HCT116 (cell line): Measurements from ENCODE around the gene IFRD2. TPM values are rescaled to one million over a fixed set of nuclear protein-coding genes. Genes with fewer than 3 reads are reported as not detected.

Experiments used
- ATAC-seq: fragments of 200-7000 bp; cut with Tn5 transposase; 2 replicates; pipeline ENCODE4 v1.9.1; 2020; ENCODE audit warnings: mild to moderate bottlenecking, moderate library complexity
- BruUV-seq: library from RNA; stranded (reverse); fragments of 400-500 nt; replicated peaks from 2 replicates; lab custom pipeline; 2021; lab: Mats Ljungman, UMichigan
- CTCF ChIA-PET: fragments of 300-600 bp; sonication (Branson Sonifier 250); formaldehyde crosslinking; loops from one replicate; lab custom pipeline; 2021; ENCODE audit warnings: antibody characterized with exemption; lab: Charles Lee
- POLR2A ChIA-PET: fragments of 300-600, 350-600 bp; sonication (Branson Sonifier 250); formaldehyde crosslinking; loops from one replicate; lab custom pipeline; 2021; ENCODE audit warnings: antibody characterized with exemption; lab: Charles Lee
- RAD21 ChIA-PET, 2 experiments: fragments of 300-600 bp; sonication (Branson Sonifier 250); formaldehyde crosslinking; loops; one replicate each; lab custom pipeline; 2023; ENCODE audit warnings: low total read pairs in 2 of 2; ENCODE audit not compliant: uncharacterized antibody in 2 of 2, unreplicated experiment in 2 of 2, low non-redundant PET in 1 of 2; lab: Charles Lee
- DNase-seq: peaks from one replicate; pipeline ENCODE4 v3.0.0-alpha.2; 2010; ENCODE audit warnings: low read depth, low spot score
- H2AFZ ChIP-seq: fragments of 200-600 bp; shearing (Covaris generic), sonication (generic); 2 replicates; pipeline ENCODE4 v1.6.1; 2017; ENCODE audit warnings: low read depth, mixed run types, mixed read lengths, antibody characterized with exemption, low read length; ENCODE audit not compliant: poor library complexity, severe bottlenecking
- H3K27ac ChIP-seq: 2 replicates; pipeline ENCODE4 v1.5.1; 2012; ENCODE audit warnings: low read depth, low read length
- H3K27me3 ChIP-seq: fragments of 200-600 bp; sonication (generic); 2 replicates; pipeline ENCODE4 v1.6.1; 2016; ENCODE audit warnings: mixed run types, low read length, mixed read lengths; ENCODE audit not compliant: insufficient read depth
- H3K36me3 ChIP-seq, 2 experiments: fragments of 200-500 bp in 1 of 2; fragments of 200-600 bp in 1 of 2; sonication (Bioruptor generic) in 1 of 2; sonication (generic) in 1 of 2; 2 replicates each; pipeline versions ENCODE4 v1.5.1 to v1.6.1; 2014 to 2016; ENCODE audit warnings: low read length in 2 of 2, inconsistent platforms in 1 of 2, mixed read lengths in 1 of 2, mixed run types in 1 of 2; ENCODE audit not compliant: insufficient read depth in 2 of 2, control insufficient read depth in 1 of 2
- H3K4me1 ChIP-seq, 2 experiments: fragments of 200-600 bp in 1 of 2; sonication (generic) in 1 of 2; 2 replicates each; pipeline versions ENCODE4 v1.5.1 to v1.6.1; 2012 to 2017; ENCODE audit warnings: low read length in 2 of 2, inconsistent platforms in 1 of 2, mild to moderate bottlenecking in 1 of 2, mixed read lengths in 1 of 2, mixed run types in 1 of 2, moderate library complexity in 1 of 2; ENCODE audit not compliant: insufficient read depth in 2 of 2, control insufficient read depth in 1 of 2
- H3K4me2 ChIP-seq: fragments of 200-600 bp; sonication (generic); 2 replicates; pipeline ENCODE4 v1.6.1; 2017; ENCODE audit warnings: mixed run types, low read length, mixed read lengths
- H3K4me3 ChIP-seq, 2 experiments: fragments of 200-600 bp in 1 of 2; sonication (generic) in 1 of 2; replicated peaks in 1 of 2; 2 replicates each; pipeline ENCODE4 v1.5.1; 2011 to 2016; ENCODE audit warnings: low read length in 2 of 2, control low read depth in 1 of 2, low read depth in 1 of 2, mild to moderate bottlenecking in 1 of 2, mixed read lengths in 1 of 2, mixed run types in 1 of 2
- H3K79me2 ChIP-seq: fragments of 200-600 bp; sonication (generic); 2 replicates; pipeline ENCODE4 v1.6.1; 2017; ENCODE audit warnings: mild to moderate bottlenecking, mixed run types, low read length, moderate library complexity, mixed read lengths; ENCODE audit not compliant: insufficient read depth
- H3K9ac ChIP-seq: fragments of 200-600 bp; sonication (generic); 2 replicates; pipeline ENCODE4 v1.6.1; 2016; ENCODE audit warnings: low read length, mixed read lengths
- H3K9me2 ChIP-seq: fragments of 200-600 bp; sonication (generic), shearing (Covaris generic); 2 replicates; pipeline ENCODE4 v1.6.1; 2017; ENCODE audit warnings: mixed run types, mild to moderate bottlenecking, moderate library complexity; ENCODE audit not compliant: insufficient read depth
- H3K9me3 ChIP-seq, 2 experiments: fragments of 200-500 bp in 1 of 2; fragments of 200-600 bp in 1 of 2; sonication (Bioruptor generic) in 1 of 2; sonication (generic) in 1 of 2; 2 replicates each; pipeline ENCODE4 v1.6.1; 2014 to 2017; ENCODE audit warnings: low read length in 2 of 2, mixed read lengths in 2 of 2, inconsistent platforms in 1 of 2, low read depth in 1 of 2, mild to moderate bottlenecking in 1 of 2, mixed run types in 1 of 2, moderate library complexity in 1 of 2; ENCODE audit not compliant: control insufficient read depth in 1 of 2, insufficient read depth in 1 of 2
- H4K20me1 ChIP-seq: fragments of 200-600 bp; sonication (generic), shearing (Covaris generic); 2 replicates; pipeline ENCODE4 v1.6.1; 2017; ENCODE audit warnings: mixed run types, mild to moderate bottlenecking, moderate library complexity; ENCODE audit not compliant: insufficient read depth
- CTCF ChIP-seq, 3 experiments: fragments of 200-600 bp in 1 of 3; sonication (generic) in 1 of 3; IDR thresholded peaks in 2 of 3; conservative IDR thresholded peaks in 1 of 3; 2 replicates each; pipeline ENCODE4 v1.5.1; 2012 to 2017; ENCODE audit warnings: low read depth in 2 of 3, low read length in 2 of 3, antibody characterized with exemption in 1 of 3, borderline replicate concordance in 1 of 3, control low read depth in 1 of 3, mild to moderate bottlenecking in 1 of 3, mixed read lengths in 1 of 3, mixed run types in 1 of 3, moderate library complexity in 1 of 3; ENCODE audit not compliant: insufficient read depth in 1 of 3
- EGR1 ChIP-seq: IDR thresholded peaks from 2 replicates; pipeline ENCODE4 v1.6.1; 2012; ENCODE audit warnings: low read depth
- EZH2 ChIP-seq: fragments of 200-600 bp; sonication (generic); IDR thresholded peaks from 2 replicates; pipeline ENCODE4 v1.6.1; 2017; ENCODE audit warnings: antibody characterized with exemption, mixed run types
- EZH2phosphoT487 ChIP-seq: fragments of 200-600 bp; IDR thresholded peaks from 2 replicates; pipeline ENCODE4 v1.6.1; 2018; ENCODE audit warnings: antibody characterized with exemption, borderline replicate concordance
- JUND ChIP-seq: IDR thresholded peaks from 2 replicates; pipeline ENCODE4 v1.6.1; 2012
- MAX ChIP-seq: IDR thresholded peaks from 2 replicates; pipeline ENCODE4 v1.6.1; 2012
- POLR2A ChIP-seq: IDR thresholded peaks from 2 replicates; pipeline ENCODE4 v1.7.0; 2011; ENCODE audit warnings: borderline replicate concordance; ENCODE audit not compliant: insufficient read depth, insufficient read length; ENCODE audit errors: extremely low read depth
- POLR2AphosphoS5 ChIP-seq: IDR thresholded peaks from 2 replicates; pipeline ENCODE4 v1.6.1; 2011; ENCODE audit warnings: mild to moderate bottlenecking, low read depth, low read length, moderate library complexity
- SIN3A ChIP-seq: IDR thresholded peaks from 2 replicates; pipeline ENCODE4 v1.6.1; 2012; ENCODE audit warnings: low read depth
- SP1 ChIP-seq: IDR thresholded peaks from 2 replicates; pipeline ENCODE4 v1.6.1; 2012; ENCODE audit warnings: low read depth
- SRF ChIP-seq: IDR thresholded peaks from 2 replicates; pipeline ENCODE4 v1.6.1; 2012; ENCODE audit warnings: low read depth
- ZBTB33 ChIP-seq: IDR thresholded peaks from 2 replicates; pipeline ENCODE4 v1.6.1; 2011; ENCODE audit warnings: mild to moderate bottlenecking, low read length, moderate library complexity; ENCODE audit not compliant: insufficient replicate concordance; ENCODE audit errors: extremely low read depth
- ZFX ChIP-seq: fragments of 450-650 bp; IDR thresholded peaks from 2 replicates; pipeline ENCODE4 v1.6.1; 2017
- ZNF274 ChIP-seq: fragments of 200-500 bp; sonication (Bioruptor generic); IDR thresholded peaks from 2 replicates; pipeline ENCODE4 v1.6.1; 2014; ENCODE audit warnings: mild to moderate bottlenecking, low read depth, low read length, inconsistent platforms
- intact Hi-C: fragments of 100-400 bp; cut with micrococcal nuclease; formaldehyde crosslinking; loops from 2 replicates; pipeline ENCODE4 v1.10.0; 2022
- total RNA-seq: library from RNA; stranded (reverse); gene quantifications from one replicate; pipeline ENCODE4 v1.2.1, GENCODE V29; 2021; ENCODE audit not compliant: unreplicated experiment

IFRD2 gene
- total RNA-seq, 1 experiment from 2014 or later: 146 TPM

GRCh38 chr3:50268703-50269451, 23.4 kb downstream of the IFRD2 start, which contains the start of gene SEMA3B:
SEMA3B (plus strand) TSS chr3:50269147; CDS start chr3:50269241, 94 bp downstream.
- BruUV-seq: no TSS peak
- Histone ChIP-seq H3K27me3 (no peaks in the 10 kb centered on the region), H2AFZ (no peak within 1 kb of the TSS), H3K79me2 (no peaks in the 10 kb centered on the region), H3K9ac (peak within 1 kb of the TSS; percentile 62), H3K4me2 (peak within 1 kb of the TSS; percentile 80), H4K20me1 (no peaks in the 10 kb centered on the region), H3K27ac (peak within 1 kb of the TSS; percentile 88), H3K9me3 (no peaks in the 10 kb centered on the region), H3K36me3 (no peaks in the 10 kb centered on the region), H3K9me2 (no peaks in the 10 kb centered on the region), H3K4me1 (peaks cover 82 to 95% of the 10 kb centered on the region in 2 experiments), H3K4me3 (peak within 1 kb of the TSS; percentile 47 to 53)
- intact Hi-C loops: loop anchor here (1.0 kb wide), 1 partner anchor 42 kb away; no protein-coding TSS in a partner anchor
- ChIA-PET POLR2A (interaction anchor here (0.7 kb wide), 1 partner anchor 9 kb away, joined by 3 read pairs; no protein-coding TSS in a partner anchor), CTCF (interaction anchor here (0.9 to 3.4 kb wide), 4 partner anchors 9 to 56 kb away, joined by 3 to 27 read pairs (median 8); no protein-coding TSS in a partner anchor), RAD21 (interaction anchor here (0.8 to 1.5 kb wide), 2 partner anchors 9 to 42 kb away, joined by 3 to 6 read pairs; no protein-coding TSS in a partner anchor)
- peak; percentile 31 for ATAC-seq
- DNase-seq: no peak
- no peak for TF ChIP-seq JUND
- TF ChIP-seq ZFX: no peak
- peak; percentile 72; the same call in 1 of the 2 replicates for TF ChIP-seq POLR2AphosphoS5
- peak; percentile 24 for TF ChIP-seq POLR2A
- no peak for TF ChIP-seq MAX
- TF ChIP-seq, all 23 proteins: peak for 2

GRCh38 chr3:50268276-50268675, 24.0 kb downstream of the IFRD2 start:
- no peaks in the 10 kb centered on the region for H4K20me1 ChIP-seq
- ChIA-PET CTCF (interaction anchor here (1.6 kb wide), 1 partner anchor 33 kb away, joined by 5 read pairs; the partner anchor contains the start of gene GNAI2), POLR2A (interaction anchor here (1.1 kb wide), 1 partner anchor 33 kb away, joined by 5 read pairs; the partner anchor contains the start of gene GNAI2), RAD21 (no interaction called here)
- no peak overlapping the region; a peak in 1 of 4 replicates for H3K4me3 ChIP-seq
- no peak for ATAC-seq
- intact Hi-C loops: loop anchor here (1.0 kb wide), 1 partner anchor 41 kb away; no protein-coding TSS in a partner anchor
- peak overlapping the region; percentile 80 for H3K4me2 ChIP-seq
- H3K36me3 ChIP-seq: no peaks in the 10 kb centered on the region
- H3K79me2 ChIP-seq: no peaks in the 10 kb centered on the region
- peak overlapping the region; percentile 62 for H3K9ac ChIP-seq
- TF ChIP-seq EZH2phosphoT487 (no peak), ZNF274 (no peak), SRF (no peak), POLR2AphosphoS5 (no peak), EGR1 (no peak), EZH2 (no peak), CTCF (IDR thresholded peaks at IDR 0.05 in 2 of 3, conservative IDR thresholded peaks at IDR 0.05 in 1 of 3; ENCODE audit: borderline replicate concordance in 1 of 3, insufficient read depth in 1 of 3, low read depth in 2 of 3, low read length in 2 of 3) (no peak), SIN3A (no peak), SP1 (no peak), POLR2A (no peak), ZBTB33 (no peak)
- no peaks in the 10 kb centered on the region for H3K27me3 ChIP-seq
- H3K27ac ChIP-seq: peak overlapping the region; percentile 88
- no TSS peak for BruUV-seq
- no peaks in the 10 kb centered on the region for H3K9me2 ChIP-seq
- no peaks in the 10 kb centered on the region for H3K9me3 ChIP-seq
- peaks cover 82 to 95% of the 10 kb centered on the region in 2 experiments for H3K4me1 ChIP-seq
- no peak overlapping the region for H2AFZ ChIP-seq
- DNase-seq: no peak
